CMK (cell line): ENCODE results near the gene MYO3B.
"Not testable (repeated sequence)": the region's sequence is repeated elsewhere in the genome, so short reads cannot be mapped to it uniquely, and the experiment has no call there.

ENCODE experiments used
- DNase-seq: peaks from one replicate; pipeline ENCODE4 v3.0.0-alpha.2; 2010; ENCODE audit warnings: low read depth

Gene MYO3B

DNA sequence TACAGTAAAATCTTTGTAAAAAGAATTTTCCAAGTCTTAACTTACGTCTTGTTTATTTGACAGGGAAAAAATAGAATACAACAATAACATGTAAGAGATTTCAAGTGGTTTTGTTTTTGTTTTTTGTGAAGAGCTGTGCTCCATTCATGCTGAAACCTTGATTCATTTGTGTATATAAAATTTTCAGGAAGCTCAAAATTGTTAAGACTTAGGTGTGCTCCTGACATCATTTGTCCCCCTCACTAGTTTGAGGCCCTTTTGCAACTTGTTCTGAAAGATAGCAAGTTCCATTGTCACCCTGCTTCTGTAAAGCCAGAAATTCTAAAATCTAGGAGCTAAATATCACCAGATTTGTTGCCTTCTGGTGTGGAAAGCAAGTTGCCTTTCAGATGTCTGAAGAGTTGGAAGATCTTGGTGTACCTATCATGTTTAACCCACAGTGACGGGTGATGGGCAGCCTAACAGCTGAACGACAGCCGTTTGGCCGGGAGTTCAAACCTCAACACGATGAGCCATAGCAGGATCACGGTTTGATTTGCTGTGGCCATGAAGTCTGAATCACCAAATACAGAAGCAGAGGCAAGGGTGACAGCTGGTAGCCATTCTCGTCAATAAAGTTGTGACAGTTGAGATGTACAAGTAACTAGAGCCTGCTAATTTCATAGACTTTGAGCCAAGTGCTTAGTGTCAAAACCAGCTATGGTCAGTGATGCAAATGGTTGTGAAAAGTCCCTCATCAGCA is 331.7 kb downstream of the MYO3B start:
- no peak for DNase-seq

DNA sequence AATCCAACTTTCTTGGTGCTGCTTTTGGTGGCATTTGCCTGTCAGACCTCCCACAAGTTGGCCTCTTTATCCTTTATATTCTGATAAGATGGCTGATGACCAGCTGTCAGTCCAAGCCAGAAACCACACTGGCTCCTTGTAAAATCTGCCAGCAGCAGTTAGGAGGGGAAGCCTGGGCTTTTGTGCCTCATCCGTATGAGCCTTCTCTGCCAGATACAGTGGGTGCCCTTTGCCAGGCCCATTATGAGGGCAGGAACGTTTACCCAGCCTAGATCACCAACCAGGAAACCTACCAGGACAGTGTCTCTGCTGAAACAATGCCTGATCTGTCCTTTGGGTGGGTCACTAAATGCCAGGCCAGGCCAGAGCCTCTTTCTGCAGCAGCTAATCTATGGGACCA is 334.3 kb downstream of the MYO3B start:
- DNase-seq: no peak

DNA sequence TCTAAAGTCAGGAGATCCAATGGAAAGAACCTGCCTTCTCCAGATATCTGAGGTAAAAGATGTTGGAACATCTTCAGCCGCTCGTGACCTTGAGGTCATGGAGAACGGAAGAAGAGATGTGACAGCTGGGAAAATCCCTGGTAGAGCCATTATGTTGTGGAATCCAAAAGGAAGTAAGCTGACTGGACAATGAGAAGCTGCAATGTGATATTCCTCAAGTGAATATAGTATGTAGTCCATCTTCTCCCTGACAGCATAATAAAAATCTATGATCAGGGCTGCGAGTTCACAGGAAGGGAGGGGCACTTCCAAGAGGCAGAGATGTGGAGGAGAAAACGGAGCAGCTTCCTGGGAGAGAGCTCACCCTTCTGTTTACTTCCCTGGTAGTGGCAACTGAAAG is 336.2 kb downstream of the MYO3B start:
- no peak for DNase-seq

DNA sequence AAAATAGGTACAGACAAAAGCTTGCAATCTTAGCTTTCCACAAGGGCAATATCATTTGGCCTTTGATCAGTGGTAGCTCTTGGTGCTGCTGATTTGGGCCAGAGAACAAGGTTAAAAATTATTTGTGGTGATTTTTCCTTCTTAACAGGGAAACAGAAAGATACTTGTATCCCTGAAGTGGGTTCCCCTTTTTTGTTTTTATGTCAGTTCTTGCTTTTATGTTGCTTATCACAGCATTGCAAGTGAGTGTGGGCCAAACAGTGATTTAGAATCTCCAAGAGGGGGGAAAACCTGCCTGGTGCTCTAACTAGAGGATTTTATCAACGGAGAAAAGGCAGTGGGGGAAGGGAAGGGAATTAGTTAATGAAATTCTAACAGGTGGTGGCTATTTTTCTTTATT is 339.6 kb downstream of the MYO3B start:
- DNase-seq: no peak

DNA sequence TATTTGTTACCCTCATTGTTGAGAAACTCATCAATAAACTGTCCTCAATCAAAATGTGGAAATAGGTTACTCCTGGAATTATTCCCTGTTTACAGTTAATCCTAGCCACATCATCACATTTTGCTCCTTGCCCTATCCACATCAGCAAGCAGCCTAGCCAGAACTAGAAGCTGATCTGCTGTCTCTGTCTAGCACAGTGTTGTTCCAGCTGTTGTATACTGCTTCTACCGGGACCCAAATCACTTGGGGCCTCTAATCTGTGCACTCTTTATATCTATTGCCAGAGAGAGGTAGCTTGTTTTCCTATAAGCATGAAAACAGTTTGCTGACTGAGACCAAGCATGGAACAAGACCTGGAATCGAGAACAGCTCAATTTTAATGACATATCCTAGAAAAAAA is 341.0 kb downstream of the MYO3B start:
- DNase-seq: no peak

DNA sequence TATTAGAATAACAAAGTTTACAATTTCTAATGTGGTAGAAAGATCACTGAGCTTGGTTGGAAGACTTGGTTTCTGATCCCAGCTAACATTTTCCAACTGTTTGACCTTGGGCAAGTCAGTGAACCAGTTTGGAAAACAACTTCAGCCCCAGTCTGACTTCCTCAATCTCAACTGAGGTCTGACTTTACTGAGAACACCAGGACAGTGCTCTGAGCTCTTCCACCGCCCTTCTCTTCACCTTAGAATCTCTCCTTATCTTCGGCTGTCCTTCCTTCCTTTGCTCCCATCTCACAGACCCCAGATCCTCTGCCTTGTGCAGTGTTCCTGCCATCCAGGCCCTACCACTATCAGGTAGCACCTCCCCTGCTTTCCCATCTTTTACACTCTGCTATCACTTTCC is 343.4 kb downstream of the MYO3B start:
- DNase-seq: no peak

DNA sequence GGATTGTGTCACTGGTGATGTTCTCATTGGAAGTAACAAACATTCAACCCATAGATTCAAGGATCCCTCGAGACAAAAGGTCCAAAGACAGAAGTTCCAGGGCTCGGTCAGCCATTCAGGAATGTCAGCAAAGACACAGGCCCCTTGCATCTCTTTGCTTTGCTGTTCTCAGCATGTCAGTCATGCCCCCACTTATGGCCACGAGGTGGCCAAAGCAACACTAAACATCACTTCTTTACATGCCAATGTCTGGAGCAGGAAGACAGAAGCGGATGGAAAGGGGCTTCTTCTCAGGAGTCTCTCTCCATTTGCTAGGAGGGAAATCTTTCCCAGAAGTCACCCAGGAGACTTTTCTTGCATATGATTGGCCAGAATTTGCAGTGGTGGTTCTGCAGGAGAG is 345.6 kb downstream of the MYO3B start:
- DNase-seq: no peak

DNA sequence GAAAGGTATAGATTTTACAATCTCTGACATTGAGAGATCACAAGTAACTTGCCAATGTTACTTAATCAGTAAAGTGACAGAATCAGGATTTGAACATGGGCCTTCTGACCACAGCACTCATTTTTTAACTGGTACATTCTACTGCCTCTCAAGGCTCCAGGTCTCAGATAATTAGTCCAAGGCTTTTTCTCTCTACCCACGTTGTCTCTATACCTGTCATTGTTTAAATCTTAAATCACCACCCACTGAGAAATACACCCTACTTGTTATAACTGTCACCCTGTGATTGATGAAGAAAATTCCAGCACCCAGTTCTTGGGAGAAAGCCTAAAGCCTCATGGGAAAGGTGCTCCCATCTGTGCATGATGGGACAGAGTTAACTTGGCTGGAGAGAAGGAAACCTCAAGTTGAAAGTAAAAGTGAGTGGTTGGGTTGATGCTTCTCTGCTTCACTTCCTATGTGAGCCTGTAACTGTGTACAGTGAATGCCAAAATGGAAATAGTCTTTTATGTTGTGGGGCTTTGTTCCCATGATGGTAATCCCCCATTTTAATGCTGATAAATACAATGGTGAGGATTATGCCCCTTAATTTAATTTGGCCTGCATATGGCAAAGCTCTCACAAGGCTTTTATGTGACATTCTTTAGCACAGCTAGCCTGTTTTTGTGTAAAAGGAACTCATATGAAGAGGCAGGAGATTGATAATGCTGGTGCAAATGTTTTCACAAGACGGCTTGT is 347.1 kb downstream of the MYO3B start:
- no peak for DNase-seq

DNA sequence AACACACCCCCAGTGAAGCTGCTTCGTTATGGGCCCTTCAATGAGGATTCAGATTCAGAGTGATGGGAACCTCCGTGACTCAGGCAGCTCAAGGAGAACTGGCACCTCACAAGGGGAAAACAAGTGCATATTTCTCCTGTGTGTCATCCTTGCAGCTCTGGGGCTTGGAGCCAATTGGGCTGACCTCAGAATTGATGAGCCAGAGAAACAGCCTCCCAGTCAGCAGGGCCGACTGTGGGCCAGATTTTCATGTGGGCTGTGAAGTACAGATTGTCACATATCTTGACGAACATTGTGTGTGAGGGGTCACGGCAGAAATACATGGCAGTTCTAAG is 347.6 kb downstream of the MYO3B start:
- DNase-seq: no peak

DNA sequence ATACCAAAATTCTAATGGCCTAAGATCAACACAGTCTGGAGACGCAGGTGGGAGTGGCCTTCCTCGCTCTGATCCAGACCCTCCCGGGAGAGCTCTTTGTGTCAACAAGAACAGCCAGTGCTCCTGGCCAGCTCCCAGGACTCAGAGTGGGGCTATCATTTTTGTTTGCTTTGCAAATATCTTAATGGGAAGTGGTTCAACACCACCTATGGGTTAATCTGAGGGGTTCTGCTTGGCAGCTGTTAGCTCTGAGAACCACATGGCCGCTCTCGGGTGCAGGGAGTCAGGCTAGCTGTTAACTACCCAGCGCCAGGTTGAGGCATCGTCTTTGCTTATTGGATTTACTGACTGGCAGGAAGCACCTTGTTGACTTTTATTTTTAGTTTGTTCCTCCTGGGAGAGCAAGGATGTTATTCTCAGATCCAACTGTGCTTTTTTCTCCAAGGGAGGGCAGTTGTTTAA is 352.4 kb downstream of the MYO3B start:
- DNase-seq: no peak

DNA sequence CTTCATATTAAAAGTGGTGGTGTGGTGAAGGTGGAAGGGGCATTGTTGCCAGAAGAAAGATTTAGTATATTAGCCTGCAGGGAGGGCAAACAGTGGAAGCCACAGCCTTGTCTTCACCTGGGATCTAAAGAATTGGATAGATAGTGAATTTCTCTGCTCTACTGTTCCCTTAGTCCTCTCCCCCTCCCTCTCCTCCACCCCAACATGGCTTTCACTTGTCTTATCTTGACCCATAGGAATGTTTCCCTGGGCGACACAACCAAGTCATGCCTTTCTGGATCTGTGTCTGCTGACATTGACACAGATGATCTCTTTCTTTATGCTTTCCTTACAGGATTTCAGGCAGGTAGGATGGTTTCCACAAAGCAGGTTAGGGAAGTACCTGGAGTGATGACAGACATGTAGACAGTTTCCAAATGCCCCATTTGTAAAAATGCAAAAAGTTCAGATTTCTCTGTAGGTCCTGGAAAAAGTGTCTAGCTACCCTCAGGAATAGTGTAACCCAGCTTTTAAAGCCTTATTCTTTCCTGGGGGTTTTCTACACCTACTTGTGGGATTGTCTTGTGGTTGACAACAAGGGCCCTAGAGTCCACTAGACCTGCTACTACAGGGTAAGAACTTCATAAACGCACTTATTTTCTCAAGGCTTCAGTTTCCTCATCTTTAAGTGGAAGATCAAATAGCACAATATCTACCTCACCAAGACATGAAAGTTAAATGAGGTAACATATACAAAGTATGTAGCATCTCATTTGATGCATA is 353.0 kb downstream of the MYO3B start:
- no peak for DNase-seq

DNA sequence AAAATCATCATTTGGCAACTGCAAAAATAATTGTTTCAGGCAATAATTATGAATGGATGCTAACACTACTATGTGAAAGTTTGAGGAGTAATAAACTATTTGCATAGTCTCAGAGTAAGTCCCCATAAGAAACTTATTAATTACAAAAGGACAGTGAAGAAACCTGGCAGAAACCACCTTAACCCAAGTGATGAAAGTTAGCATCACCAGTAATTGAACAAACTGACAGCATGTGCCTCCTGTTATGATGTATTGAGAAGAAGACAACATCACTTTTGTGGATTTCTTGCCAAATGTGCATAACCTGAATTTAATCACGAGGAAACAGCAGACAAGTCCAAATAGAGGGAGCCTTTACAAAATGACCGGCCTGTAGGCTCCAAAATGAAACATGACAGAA is 353.9 kb downstream of the MYO3B start:
- no peak for DNase-seq

DNA sequence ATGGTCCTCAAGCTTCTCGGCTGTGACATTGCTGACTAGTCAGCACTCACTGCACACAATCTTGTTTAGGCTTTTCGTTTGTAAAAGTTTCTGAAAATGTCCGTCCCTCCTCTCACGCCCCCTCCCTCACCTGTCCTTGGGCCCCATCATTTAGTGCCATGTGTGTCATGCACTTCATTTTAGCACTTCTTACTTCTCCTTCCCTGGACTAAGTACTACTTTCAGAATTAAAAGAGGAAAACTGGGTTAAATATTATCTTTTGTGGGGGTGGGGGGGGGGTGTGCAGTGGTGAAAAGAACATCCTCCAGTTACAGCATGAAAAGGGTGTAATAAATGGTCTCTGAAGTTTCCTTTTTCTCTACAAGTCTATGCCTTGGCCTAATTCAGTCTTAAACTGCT is 355.2 kb downstream of the MYO3B start:
- no peak for DNase-seq

DNA sequence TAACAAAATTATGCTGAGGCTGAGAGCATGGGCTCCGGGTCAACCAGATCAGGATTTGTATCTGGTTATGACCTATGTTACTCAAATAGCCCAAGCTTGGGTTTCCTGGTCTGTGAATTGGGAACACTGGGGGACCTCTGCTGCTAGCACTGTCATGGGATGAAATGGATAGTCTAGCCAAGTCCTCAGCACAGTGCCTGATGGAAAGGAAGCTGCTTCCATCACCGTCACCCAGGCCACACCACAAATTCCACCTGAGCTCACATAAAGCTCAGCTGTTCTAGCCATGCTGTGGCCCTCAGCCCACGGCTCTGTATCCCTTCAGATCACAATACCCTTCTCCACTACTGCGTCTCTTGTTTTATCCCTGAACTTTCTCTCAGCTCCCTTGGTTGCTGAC is 357.6 kb downstream of the MYO3B start:
- DNase-seq: no peak

DNA sequence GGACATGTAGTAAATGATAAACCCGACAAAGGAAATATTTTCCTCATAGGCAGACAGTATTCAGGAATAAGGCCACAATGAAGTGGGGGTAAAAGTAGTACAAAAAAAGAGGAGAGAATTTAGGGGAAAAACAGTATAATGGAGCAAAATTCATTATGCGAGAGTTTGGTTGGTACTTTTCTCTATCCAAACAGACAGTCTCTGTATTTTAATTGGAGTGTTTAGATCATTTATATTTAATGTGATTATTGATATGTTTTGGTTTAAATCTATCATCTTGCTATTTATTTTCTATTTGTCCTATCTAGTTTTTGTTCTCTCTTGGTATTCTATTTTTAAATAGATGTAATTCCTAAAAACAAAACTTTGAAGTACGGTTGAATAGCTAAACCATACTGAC is 366.9 kb downstream of the MYO3B start:
- DNase-seq: no peak

DNA sequence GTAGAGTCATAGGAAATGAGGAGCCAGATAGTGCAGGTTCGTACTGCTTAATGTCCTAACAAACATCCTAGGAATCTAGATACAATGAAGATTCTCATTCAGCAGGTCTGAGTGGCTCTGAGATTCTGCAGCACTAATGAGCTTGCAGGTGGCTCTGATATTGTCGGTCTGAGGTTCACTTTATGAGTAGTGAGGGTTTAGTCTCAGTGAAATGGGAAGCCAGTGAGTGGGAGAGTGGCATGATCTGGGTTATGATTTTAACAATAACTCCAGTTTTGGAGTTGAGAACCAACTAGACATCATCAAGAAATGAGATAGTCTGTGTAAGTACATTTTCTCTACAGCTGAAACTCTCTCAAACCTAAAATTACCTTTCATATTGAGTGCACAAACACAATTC is 370.4 kb downstream of the MYO3B start:
- DNase-seq: no peak

DNA sequence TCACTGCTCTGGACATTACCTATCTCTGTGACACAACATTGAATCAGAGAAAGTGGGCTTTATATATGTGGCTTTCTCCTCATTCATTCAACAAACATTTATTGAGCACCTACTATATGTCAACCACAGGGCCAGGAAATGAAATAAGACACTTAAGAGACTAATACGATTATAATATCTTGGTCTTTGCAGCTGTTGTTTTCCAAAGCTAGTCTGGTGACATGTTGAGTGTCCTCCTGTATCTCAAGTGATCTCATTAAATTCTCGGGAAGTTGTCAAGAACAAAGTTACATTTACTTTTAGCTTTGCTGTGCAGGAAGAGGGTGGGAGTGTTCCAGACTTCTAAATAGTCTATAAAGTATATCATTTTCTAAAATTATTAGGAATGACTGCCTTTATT is 372.6 kb downstream of the MYO3B start:
- DNase-seq: no peak

DNA sequence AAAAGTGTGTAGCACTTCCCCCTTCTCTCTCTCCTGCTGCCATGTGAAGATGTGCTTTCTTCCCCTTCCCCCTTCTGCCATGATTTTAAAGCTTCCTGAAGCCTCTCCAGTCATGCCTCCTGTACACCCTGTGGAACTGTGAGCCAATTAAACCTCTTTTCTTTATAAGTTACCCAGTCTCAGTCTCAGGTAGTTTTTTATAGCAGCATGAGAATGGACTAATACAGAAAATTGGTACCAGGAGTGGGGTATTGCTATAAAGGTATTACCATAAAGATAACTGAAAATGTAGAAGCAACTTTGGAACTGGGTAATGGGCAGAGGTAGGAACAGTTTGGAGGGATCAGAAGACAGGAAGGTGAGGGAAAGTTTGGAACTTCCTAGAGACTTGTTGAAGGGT is 374.0 kb downstream of the MYO3B start:
- not testable (repeated sequence) for DNase-seq

DNA sequence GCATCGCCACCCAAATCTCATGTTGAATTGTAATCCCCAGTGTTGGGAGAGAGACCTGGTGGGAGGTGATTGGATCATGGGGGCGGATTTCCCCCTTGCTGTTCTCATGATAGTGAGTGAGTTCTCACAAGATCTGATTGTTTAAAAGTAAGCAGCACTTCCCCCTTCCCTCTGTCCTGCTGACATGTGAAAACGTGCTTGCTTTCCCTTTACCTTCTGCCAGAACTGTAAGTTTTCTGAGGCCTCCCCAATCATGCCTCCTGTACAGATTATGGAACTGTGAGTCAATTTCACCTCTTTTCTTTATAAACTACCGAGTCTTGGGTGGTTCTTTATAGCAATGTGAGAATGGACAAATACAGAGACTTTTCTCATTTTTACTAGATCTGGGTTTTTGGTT is 375.8 kb downstream of the MYO3B start:
- no peak for DNase-seq

DNA sequence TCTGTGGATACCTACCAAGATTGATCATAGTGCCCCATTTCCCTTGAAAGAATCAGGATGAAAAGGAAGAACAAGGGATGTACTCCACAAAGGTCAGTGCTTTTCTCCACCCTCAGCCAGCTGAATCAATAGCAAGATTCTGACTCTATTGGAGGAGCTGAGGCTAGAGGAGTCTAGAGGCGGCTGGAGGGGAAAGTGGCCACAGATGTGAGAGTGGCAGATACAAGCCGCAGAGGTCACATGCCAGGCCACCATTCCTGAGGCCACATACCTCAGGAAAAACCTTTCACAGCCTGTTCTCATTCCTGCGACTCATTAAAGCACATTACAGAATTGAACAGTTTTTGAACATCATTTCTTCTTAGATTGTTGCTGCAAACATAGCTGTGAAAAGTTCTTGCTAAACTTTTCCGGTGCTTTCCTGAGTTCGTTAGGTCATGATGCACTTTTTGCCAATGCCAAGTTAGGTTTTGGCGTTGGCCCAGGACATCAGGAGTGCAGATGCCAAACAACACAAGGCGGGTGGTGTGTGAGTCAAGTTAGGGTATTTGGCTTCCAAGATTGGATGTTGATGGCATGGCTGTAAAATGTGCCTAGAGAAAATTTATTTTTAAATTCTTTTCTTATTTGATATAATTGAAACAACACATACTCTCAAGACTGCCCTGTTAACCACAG is 376.5 kb downstream of the MYO3B start:
- DNase-seq: no peak

DNA sequence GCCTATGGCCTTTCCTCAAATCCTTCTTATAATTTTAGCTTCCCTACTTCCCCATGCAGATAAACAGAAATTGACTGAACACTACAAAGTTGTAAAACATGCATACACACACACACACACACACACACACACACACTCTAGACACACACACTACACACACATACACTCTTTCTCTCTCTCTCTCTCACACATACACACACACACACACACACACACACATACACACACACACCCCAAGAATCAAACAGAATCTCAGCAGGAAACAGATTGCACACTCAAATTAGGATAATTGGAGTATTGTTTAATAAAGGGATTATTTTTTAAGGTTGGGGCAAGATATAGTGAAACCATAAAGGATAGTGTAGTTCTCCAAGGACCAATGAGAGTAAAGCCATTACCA is 385.0 kb downstream of the MYO3B start:
- no peak for DNase-seq

DNA sequence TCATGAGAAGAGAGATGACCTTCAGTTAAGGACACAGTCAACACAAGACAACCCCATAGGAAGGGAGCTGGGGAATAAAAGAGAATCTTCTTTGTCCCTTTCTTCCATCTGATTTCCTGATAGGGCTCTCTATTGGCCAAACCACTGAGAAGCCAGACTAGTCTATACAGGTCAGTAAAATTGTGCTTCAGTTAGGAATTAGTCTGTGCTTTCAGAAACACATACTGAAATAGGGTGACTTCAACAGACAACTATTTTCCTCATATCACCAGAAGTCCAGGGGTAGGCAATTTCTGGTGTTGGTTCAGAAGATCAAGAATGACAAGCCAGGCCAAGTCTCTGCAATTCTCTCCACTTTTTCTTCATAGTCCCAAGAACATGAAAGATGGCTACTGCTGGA is 385.5 kb downstream of the MYO3B start:
- no peak for DNase-seq

DNA sequence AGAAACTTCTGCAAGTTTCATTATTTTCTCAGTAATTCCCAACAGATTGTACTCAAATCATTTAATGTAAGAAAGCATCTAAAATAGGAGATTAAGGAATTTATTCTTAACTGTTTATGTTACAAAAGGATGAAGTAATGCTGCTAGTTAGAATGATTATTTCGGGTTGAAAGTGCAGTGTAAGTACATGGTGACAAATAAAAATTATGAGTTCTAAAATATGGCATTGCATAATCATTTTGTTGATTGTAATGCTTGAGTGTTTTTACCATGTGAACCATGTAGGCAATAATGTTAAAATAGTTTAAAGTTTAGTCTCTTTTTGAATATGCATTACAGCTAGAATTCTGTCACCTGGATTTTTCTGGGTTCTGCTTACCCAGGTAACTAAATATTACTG is 388.2 kb downstream of the MYO3B start:
- DNase-seq: no peak
